Measurements from ENCODE around the gene PPP2R3B.

DNA sequence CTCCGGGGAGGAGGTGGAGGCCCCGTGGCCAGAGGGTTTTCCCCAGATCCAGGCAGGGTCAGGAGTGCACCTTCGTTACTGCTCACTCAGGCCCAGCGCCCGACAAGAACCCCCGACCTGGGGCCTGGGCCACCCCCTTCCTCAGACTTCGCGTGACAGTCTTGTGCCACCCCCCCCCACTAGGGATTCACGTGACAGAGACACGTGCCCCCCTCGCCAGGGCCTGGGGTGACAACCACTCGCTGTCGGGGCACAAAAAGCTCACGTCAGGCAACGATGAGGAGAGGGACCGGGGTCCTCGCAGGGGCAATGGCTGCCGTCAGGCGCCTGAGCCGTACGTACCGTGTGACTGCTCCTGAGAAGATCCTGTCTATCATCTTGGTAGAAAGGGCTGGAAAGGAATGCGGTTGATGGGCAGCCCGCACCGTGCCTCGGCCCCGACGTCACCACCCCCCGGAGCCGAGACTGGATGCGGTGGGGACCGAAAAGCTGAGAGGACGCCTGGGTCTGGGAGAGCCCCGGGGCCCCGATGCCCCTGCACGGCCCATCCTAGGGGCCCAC lies 45.1 kb downstream of the PPP2R3B start:
- no peak for TF ChIP-seq ZNF664 (tag by site-specific recombination; IDR thresholded peaks at IDR 0.05)
- no peak for TF ChIP-seq ZSCAN30 (tag by site-specific recombination; IDR thresholded peaks at IDR 0.05)
- TF ChIP-seq TRIM28 (IDR thresholded peaks at IDR 0.05; ENCODE audit: borderline replicate concordance, low read length): no peak
